Measurements from ENCODE around the gene NHSL2. TPM values are rescaled to one million over a fixed set of nuclear protein-coding genes. Genes with fewer than 3 reads are reported as not detected.

NHSL2 gene
- total RNA-seq, 4 donors from 2014 or later, result 1.6 to 6.0 (median 3.6) TPM

GRCh38 chrX:72031118-72031517 lies 120.5 kb downstream of the NHSL2 start:
- Histone ChIP-seq H3K36me3 (no peaks in the 10 kb centered on the region), H3K4me3 (no peak overlapping the region), H3K27ac (peak overlapping the region in 1 of 4 donors; percentile 42), H3K9me3 (no peaks in the 10 kb centered on the region), H3K4me1 (peaks cover 0 to 3% (median 0%) of the 10 kb centered on the region in 4 donors), H3K27me3 (no peaks in the 10 kb centered on the region)
- no peak for DNase-seq
- intact Hi-C loops (cut with DNase I; ENCODE audit: low total_unique reads), result no loop called here
- TF ChIP-seq EP300 (IDR thresholded peaks at IDR 0.05; ENCODE audit: low read depth), result no peak
- in situ Hi-C loops (cut with MboI; ENCODE audit: low pct_ligation_motif_present in 1 of 4, low pct_unique_long_range_greater_than_20kb in 1 of 4, low sequenced_read_pairs in 3 of 4), result no loop called here
- 55% methylated on average over 1 of the region's 1 CpG; no CpG with 5 or more reads in 1 of the 2 donors for WGBS, 2 donors (ENCODE audit: low coverage in 1 of 2)

GRCh38 chrX:72031634-72032033 lies 121.0 kb downstream of the NHSL2 start:
- no peak overlapping the region for H3K4me3 ChIP-seq
- no peaks in the 10 kb centered on the region for H3K36me3 ChIP-seq
- DNase-seq, result no peak
- intact Hi-C loops (cut with DNase I; ENCODE audit: low total_unique reads), result no loop called here
- no peaks in the 10 kb centered on the region for H3K9me3 ChIP-seq
- H3K27ac ChIP-seq, result no peak overlapping the region
- H3K27me3 ChIP-seq, result no peaks in the 10 kb centered on the region
- TF ChIP-seq POLR2AphosphoS5 (IDR thresholded peaks at IDR 0.05), result no peak
- no peak for TF ChIP-seq EP300 (IDR thresholded peaks at IDR 0.05; ENCODE audit: low read depth)
- no peak for TF ChIP-seq POLR2A (IDR thresholded peaks at IDR 0.05)
- no peak for TF ChIP-seq CTCF (IDR thresholded peaks at IDR 0.05)
- H3K4me1 ChIP-seq, result peaks cover 0 to 3% (median 0%) of the 10 kb centered on the region in 4 donors
- in situ Hi-C loops (cut with MboI; ENCODE audit: low pct_ligation_motif_present in 1 of 4, low pct_unique_long_range_greater_than_20kb in 1 of 4, low sequenced_read_pairs in 3 of 4), result no loop called here
- WGBS, 2 donors (ENCODE audit: low coverage in 1 of 2), result 64 to 66% methylated on average over 4 to 5 of the region's 5 CpGs

GRCh38 chrX:72037601-72038000 lies 127.0 kb downstream of the NHSL2 start:
- Histone ChIP-seq H3K27ac (no peak overlapping the region), H3K4me3 (no peak overlapping the region), H3K27me3 (no peaks in the 10 kb centered on the region), H3K9me3 (no peaks in the 10 kb centered on the region), H3K4me1 (peaks cover 0 to 3% (median 0%) of the 10 kb centered on the region in 4 donors), H3K36me3 (no peaks in the 10 kb centered on the region)
- TF ChIP-seq POLR2AphosphoS5 (IDR thresholded peaks at IDR 0.05) (no peak), CTCF (IDR thresholded peaks at IDR 0.05) (no peak), POLR2A (IDR thresholded peaks at IDR 0.05) (no peak), EP300 (IDR thresholded peaks at IDR 0.05; ENCODE audit: low read depth) (no peak)
- no peak for DNase-seq
- intact Hi-C loops (cut with DNase I; ENCODE audit: low total_unique reads), result no loop called here
- 71% methylated on average over 2 of the region's 2 CpGs; no CpG with 5 or more reads in 1 of the 2 donors for WGBS, 2 donors (ENCODE audit: low coverage in 1 of 2)
- in situ Hi-C loops (cut with MboI; ENCODE audit: low pct_ligation_motif_present in 1 of 4, low pct_unique_long_range_greater_than_20kb in 1 of 4, low sequenced_read_pairs in 3 of 4), result no loop called here

GRCh38 chrX:72038016-72038415 lies 127.4 kb downstream of the NHSL2 start:
- Histone ChIP-seq H3K27ac (no peak overlapping the region), H3K4me1 (peaks cover 0 to 3% (median 0%) of the 10 kb centered on the region in 4 donors), H3K9me3 (no peaks in the 10 kb centered on the region), H3K4me3 (no peak overlapping the region), H3K36me3 (no peaks in the 10 kb centered on the region), H3K27me3 (no peaks in the 10 kb centered on the region)
- 80% methylated on average over 4 of the region's 4 CpGs; no CpG with 5 or more reads in 1 of the 2 donors for WGBS, 2 donors (ENCODE audit: low coverage in 1 of 2)
- no peak for TF ChIP-seq POLR2AphosphoS5 (IDR thresholded peaks at IDR 0.05)
- no peak for TF ChIP-seq POLR2A (IDR thresholded peaks at IDR 0.05)
- TF ChIP-seq CTCF (IDR thresholded peaks at IDR 0.05), result no peak
- no peak for TF ChIP-seq EP300 (IDR thresholded peaks at IDR 0.05; ENCODE audit: low read depth)
- no peak for DNase-seq
- in situ Hi-C loops (cut with MboI; ENCODE audit: low pct_ligation_motif_present in 1 of 4, low pct_unique_long_range_greater_than_20kb in 1 of 4, low sequenced_read_pairs in 3 of 4) (no loop called here), intact Hi-C loops (cut with DNase I; ENCODE audit: low total_unique reads) (no loop called here)

- Histone ChIP-seq H3K27me3 (no peaks in the 10 kb centered on the region), H3K9me3 (no peaks in the 10 kb centered on the region), H3K27ac (no peak overlapping the region), H3K36me3 (no peaks in the 10 kb centered on the region), H3K4me3 (no peak overlapping the region), H3K4me1 (peaks cover 0 to 3% (median 0%) of the 10 kb centered on the region in 4 donors)
- no peak for TF ChIP-seq EP300 (IDR thresholded peaks at IDR 0.05; ENCODE audit: low read depth)
- TF ChIP-seq CTCF (IDR thresholded peaks at IDR 0.05), result no peak
- no peak for TF ChIP-seq POLR2AphosphoS5 (IDR thresholded peaks at IDR 0.05)
- no peak for TF ChIP-seq POLR2A (IDR thresholded peaks at IDR 0.05)
- no peak for DNase-seq
- in situ Hi-C loops (cut with MboI; ENCODE audit: low pct_ligation_motif_present in 1 of 4, low pct_unique_long_range_greater_than_20kb in 1 of 4, low sequenced_read_pairs in 3 of 4), result no loop called here
- intact Hi-C loops (cut with DNase I; ENCODE audit: low total_unique reads), result no loop called here
- WGBS, 2 donors (ENCODE audit: low coverage in 1 of 2), result 71% methylated on average over 2 of the region's 2 CpGs; no CpG with 5 or more reads in 1 of the 2 donors
Observed at GRCh38 chrX:72038868-72039267, 128.2 kb downstream of the NHSL2 start.
